Heart right ventricle (tissue), 16 donors: ENCODE data around the gene MAU2. TPM values are rescaled to one million over a fixed set of nuclear protein-coding genes. Genes with fewer than 3 reads are reported as not detected.

Source experiments
- ATAC-seq, 8 donors: fragments of 200-7000 bp; cut with Tn5 transposase; one replicate each; pipeline ENCODE4 v1.9.1; 2020; ENCODE audit warnings: mild to moderate bottlenecking in 8 of 8, moderate library complexity in 8 of 8, moderate number of reproducible peaks in 1 of 8
- DNase-seq, 2 donors: peaks; one replicate each; pipeline ENCODE4 v3.0.0-alpha.2; 2020
- H3K27ac ChIP-seq, 10 donors: fragments of 200-600 bp; sonication (generic) in 2 of 10; one replicate each; pipeline versions ENCODE4 v1.5.0 to v1.8.0; 2020 to 2022; ENCODE audit warnings: mild to moderate bottlenecking in 3 of 10
- H3K27me3 ChIP-seq, 7 donors: fragments of 200-600 bp; one replicate each; pipeline ENCODE4 v1.8.0; 2021 to 2022; ENCODE audit warnings: mild to moderate bottlenecking in 2 of 7
- H3K36me3 ChIP-seq, 9 donors: fragments of 200-600 bp; sonication (generic) in 1 of 9; one replicate each; pipeline versions ENCODE4 v1.5.0 to v1.8.0; 2020 to 2022; ENCODE audit warnings: mild to moderate bottlenecking in 2 of 9
- H3K4me1 ChIP-seq, 9 donors: fragments of 200-600 bp; sonication (generic) in 1 of 9; one replicate each; pipeline versions ENCODE4 v1.5.0 to v1.8.0; 2020 to 2022; ENCODE audit warnings: mild to moderate bottlenecking in 4 of 9
- H3K4me3 ChIP-seq, 10 donors: fragments of 200-600 bp; sonication (generic) in 2 of 10; one replicate each; pipeline versions ENCODE4 v1.5.0 to v1.8.0; 2020 to 2022; ENCODE audit warnings: mild to moderate bottlenecking in 7 of 10, moderate library complexity in 2 of 10
- H3K9me3 ChIP-seq, 11 donors: fragments of 200-600 bp in 10 of 11; sonication (generic) in 2 of 11; one replicate each; pipeline versions ENCODE4 v1.5.0 to v1.8.0; 2013 to 2022; ENCODE audit warnings: mild to moderate bottlenecking in 2 of 11, control low read depth in 1 of 11, moderate library complexity in 1 of 11
- CTCF ChIP-seq, 9 donors: fragments of 200-600 bp; sonication (generic) in 2 of 9; IDR thresholded peaks; one replicate each; pipeline versions ENCODE4 v1.5.0 to v1.8.0; 2021 to 2022; ENCODE audit warnings: antibody characterized with exemption in 9 of 9, mild to moderate bottlenecking in 5 of 9, moderate library complexity in 1 of 9
- WGBS, 2 donors: extraction: QIAGEN DNeasy Blood & Tissue Kit; methylation state at CpG; one replicate each; pipeline ENCODE4 v1.1.7; 2013; ENCODE audit warnings: inconsistent platforms in 1 of 2; 5-methylcytosine and 5-hydroxymethylcytosine counted together
- intact Hi-C, 10 donors: fragments of 100-400 bp; cut with DNase I; formaldehyde crosslinking; loops; one replicate each; pipeline versions ENCODE4 v1.11.1 to v1.14.2; 2022
- polyA plus RNA-seq, 2 donors: library from polyadenylated mRNA; stranded (reverse); fragments of 200-250 nt; gene quantifications; one replicate each; pipeline ENCODE4 v1.2.3, GENCODE V29; 2013
- total RNA-seq, 10 donors: library from RNA; stranded (reverse); fragmentation: NEBNext Ultra II Directional in 3 of 10; extraction: Animal tissue kit (Norgen Biotek cat#: 25700) in 3 of 10; gene quantifications; one replicate each; pipeline versions ENCODE4 v1.2.1 to v1.2.4, GENCODE V29; 2021 to 2023
- donor health status: Arrhythmogenic right ventricular cardiomyopathy.
- donor health status: ischemic (EF 13 %, LVEDD 7.1; RV severe dilation, severe dysfunction).
- donor health status: healthy with polysubstance abuse.
- donor health status: DM: no; HTN: yes; CAD: no.
- donor health status: DM: no; HTN: no; CAD: no.
- donor health status: ischemic (EF 25% LVEDD 6.9; RV normal size, moderate dysfunction).
- donor health status: ischemic (EF 25% LVEDD 5.7; RV mildly dilated, moderate dysfunction).
- donor health status: healthy.
- donor health status: DM: yes; HTN: yes; CAD: no.
- donor health status: Ischemic cardiomyopathy.
- donor health status: ischemic (EF 35%, LVEDD 5.7; RV mildly dilated, moderate dysfunction).
- donor health status: nonischemic (EF 11% LVEDD 7.7; RV severe dilation, severe dysfunction).
- donor health status: DM: yes; HTN: yes; CAD: no.
- donor health status: PGD.
- donor health status: ischemic (EF 29% LVEDD 5.4; RV normal size, mild dysfunction).
- donor health status: nonischemic (EF 23%, LVEDD 6.1; RV moderate dilation, normal function).

Gene MAU2
- total and polyA plus RNA-seq, 12 donors = 11.2 to 48.6 (median 36.7) TPM

- H3K27me3 ChIP-seq = no peaks in the 10 kb centered on the region
- peaks cover 0 to 2% (median 0%) of the 10 kb centered on the region in 9 donors for H3K36me3 ChIP-seq
- intact Hi-C loops = loop anchor here in 7 of 10 donors (1.0 to 10.0 kb wide), 9 partner anchors 19 to 81 kb away; no protein-coding TSS in a partner anchor
- ATAC-seq (peak; percentile 2 to 38 (median 22)), DNase-seq (peak; percentile 58 to 61)
- TF ChIP-seq CTCF (IDR thresholded peaks at IDR 0.05) = no peak
- WGBS, 2 donors = 0 to 1% methylated on average over 73 to 87 of the region's 87 CpGs
- no peaks in the 10 kb centered on the region for H3K9me3 ChIP-seq
- peaks cover 19 to 77% (median 52%) of the 10 kb centered on the region in 9 donors for H3K4me1 ChIP-seq
- peak overlapping the region; percentile 80 to 98 (median 92) for H3K4me3 ChIP-seq
- H3K27ac ChIP-seq = peak overlapping the region; percentile 72 to 95 (median 88)
Measured at GRCh38 chr19:19405971-19406877, 85.6 kb downstream of the MAU2 start.

GRCh38 chr19:19406878-19407632 is 86.4 kb downstream of the MAU2 start:
- WGBS, 2 donors = 21 to 30% methylated on average over 12 of the region's 12 CpGs
- H3K36me3 ChIP-seq = peaks cover 0 to 6% (median 0%) of the 10 kb centered on the region in 9 donors
- intact Hi-C loops = loop anchor here in 6 of 10 donors (5.0 to 10.0 kb wide), 6 partner anchors 40 to 80 kb away; no protein-coding TSS in a partner anchor
- no peak for DNase-seq
- no peaks in the 10 kb centered on the region for H3K9me3 ChIP-seq
- H3K27me3 ChIP-seq = no peaks in the 10 kb centered on the region
- peak in 4 of 9 donors; percentile 46 to 53 (median 48) for TF ChIP-seq CTCF (IDR thresholded peaks at IDR 0.05)
- peaks cover 19 to 82% (median 59%) of the 10 kb centered on the region in 9 donors for H3K4me1 ChIP-seq
- H3K4me3 ChIP-seq = peak overlapping the region; percentile 80 to 98 (median 92)
- ATAC-seq = no peak
- peak overlapping the region in 8 of 10 donors; percentile 84 to 95 (median 90) for H3K27ac ChIP-seq

- Histone ChIP-seq H3K9me3 (no peaks in the 10 kb centered on the region), H3K4me3 (peak overlapping the region in 7 of 10 donors; percentile 86 to 98 (median 93)), H3K27ac (peak overlapping the region in 5 of 10 donors; percentile 84 to 92 (median 91)), H3K27me3 (no peaks in the 10 kb centered on the region), H3K4me1 (peaks cover 19 to 80% (median 60%) of the 10 kb centered on the region in 9 donors), H3K36me3 (peaks cover 0 to 6% (median 0%) of the 10 kb centered on the region in 9 donors)
- 65 to 72% methylated on average over 4 of the region's 4 CpGs for WGBS, 2 donors
- no peak for ATAC-seq
- TF ChIP-seq CTCF (IDR thresholded peaks at IDR 0.05) = no peak
- intact Hi-C loops = loop anchor here in 6 of 10 donors (5.0 to 10.0 kb wide), 6 partner anchors 40 to 80 kb away; no protein-coding TSS in a partner anchor
- no peak for DNase-seq
Measured at GRCh38 chr19:19407633-19407930, 87.0 kb downstream of the MAU2 start.

Other genes with a start within 250 kb of the MAU2 start
- gene TMEM161A, start 182.4 kb upstream of the MAU2 start, total RNA-seq = 10 to 100 TPM; 11.4 to 27.9 (median 18.6) TPM
- 10 to 100 TPM; 24.2 to 24.4 TPM for gene TMEM161A, start 182.4 kb upstream of the MAU2 start, polyA plus RNA-seq
- gene MEF2B, start 150.6 kb upstream of the MAU2 start, total RNA-seq = under 1 TPM in 7 of 10 donors, not detected in 3; 0.34 to 0.99 (median 0.54) TPM
- 1 to 10 TPM in 1 of 2 donors, under 1 TPM in 1; 0.41 to 2.3 TPM for gene MEF2B, start 150.6 kb upstream of the MAU2 start, polyA plus RNA-seq
- 10 to 100 TPM; 21.1 to 33.2 (median 25.0) TPM for gene BORCS8, start 128.7 kb upstream of the MAU2 start, total RNA-seq
- gene BORCS8, start 128.7 kb upstream of the MAU2 start, polyA plus RNA-seq = 10 to 100 TPM; 22.0 to 27.9 TPM
- gene RFXANK, start 128.6 kb upstream of the MAU2 start, total RNA-seq = 10 to 100 TPM; 30.6 to 42.6 (median 35.8) TPM
- gene RFXANK, start 128.6 kb upstream of the MAU2 start, polyA plus RNA-seq = 100 to 1,000 TPM in 1 of 2 donors, 10 to 100 TPM in 1; 87.6 to 109 TPM
- gene NR2C2AP, start 117.4 kb upstream of the MAU2 start, total RNA-seq = 1 to 10 TPM; 3.2 to 8.5 (median 5.1) TPM
- gene NR2C2AP, start 117.4 kb upstream of the MAU2 start, polyA plus RNA-seq = 10 to 100 TPM in 1 of 2 donors, 1 to 10 TPM in 1; 9.3 to 23.4 TPM
- not detected for gene NCAN, start 108.9 kb upstream of the MAU2 start, total RNA-seq
- not detected for gene NCAN, start 108.9 kb upstream of the MAU2 start, polyA plus RNA-seq
- 1 to 10 TPM in 4 of 10 donors, under 1 TPM in 6; 0.17 to 2.1 (median 0.64) TPM for gene TM6SF2, start 47.5 kb upstream of the MAU2 start, total RNA-seq
- under 1 TPM; 0.20 to 0.66 TPM for gene TM6SF2, start 47.5 kb upstream of the MAU2 start, polyA plus RNA-seq
- gene SUGP1, start 320 bp upstream of the MAU2 start, total RNA-seq = 10 to 100 TPM; 33.6 to 50.2 (median 44.8) TPM
- gene SUGP1, start 320 bp upstream of the MAU2 start, polyA plus RNA-seq = 10 to 100 TPM; 30.1 to 32.0 TPM
- gene GATAD2A, start 84.8 kb downstream of the MAU2 start, total RNA-seq = 10 to 100 TPM; 22.1 to 48.5 (median 26.0) TPM
- gene GATAD2A, start 84.8 kb downstream of the MAU2 start, polyA plus RNA-seq = 10 to 100 TPM in 1 of 2 donors, 1 to 10 TPM in 1; 7.5 to 13.3 TPM
- 1 to 10 TPM in 1 of 10 donors, under 1 TPM in 8, not detected in 1; 0.23 to 1.2 (median 0.45) TPM for gene TSSK6, start 194.7 kb downstream of the MAU2 start, total RNA-seq
- gene TSSK6, start 194.7 kb downstream of the MAU2 start, polyA plus RNA-seq = under 1 TPM; 0.29 to 0.49 TPM
- gene NDUFA13, start 195.4 kb downstream of the MAU2 start, total RNA-seq = 1,000 to 10,000 TPM in 9 of 10 donors, 100 to 1,000 TPM in 1; 856 to 1,274 (median 1,129) TPM
- gene NDUFA13, start 195.4 kb downstream of the MAU2 start, polyA plus RNA-seq = 1,000 to 10,000 TPM; 1,172 to 1,278 TPM
- 1 to 10 TPM; 2.1 to 4.1 (median 2.4) TPM for gene YJEFN3, start 208.1 kb downstream of the MAU2 start, total RNA-seq
- gene YJEFN3, start 208.1 kb downstream of the MAU2 start, polyA plus RNA-seq = 10 to 100 TPM in 1 of 2 donors, 1 to 10 TPM in 1; 4.0 to 13.1 TPM
- gene CILP2, start 217.4 kb downstream of the MAU2 start, total RNA-seq = under 1 TPM in 8 of 10 donors, not detected in 2; 0.09 to 0.61 (median 0.23) TPM
- gene CILP2, start 217.4 kb downstream of the MAU2 start, polyA plus RNA-seq = under 1 TPM; 0.07 to 0.23 TPM